HG02798 (cell line): ENCODE measurements around the gene HPGD.
"Not testable (repeated sequence)": the region's sequence is repeated elsewhere in the genome, so short reads cannot be mapped to it uniquely, and the experiment has no call there.

ENCODE experiments used
- ATAC-seq: cut with Tn5 transposase; IDR thresholded peaks from one replicate; pipeline ENCODE4 v1.9.1; 2021; ENCODE audit warnings: mild to moderate bottlenecking; ENCODE audit not compliant: unreplicated experiment, poor library complexity

The HPGD gene

GRCh38 chr4:174531486-174531885 lies 9.2 kb upstream of the HPGD start:
- ATAC-seq: no peak

GRCh38 chr4:174528226-174528625 lies 5.9 kb upstream of the HPGD start:
- ATAC-seq: no peak

- ATAC-seq: no peak
Measured at GRCh38 chr4:174526731-174527130, 4.4 kb upstream of the HPGD start.

GRCh38 chr4:174524242-174524641 lies 2.0 kb upstream of the HPGD start:
- ATAC-seq: no peak

GRCh38 chr4:174523025-174523693 lies 871 bp upstream of the HPGD start:
- no peak for ATAC-seq

- peak; percentile 36 for ATAC-seq
Measured at GRCh38 chr4:174521800-174522182, 497 bp downstream of the HPGD start.

- no peak for ATAC-seq
Measured at GRCh38 chr4:174520660-174521059, 1.6 kb downstream of the HPGD start.

- no peak for ATAC-seq
Measured at GRCh38 chr4:174517502-174518445, 4.5 kb downstream of the HPGD start.

- no peak for ATAC-seq
Measured at GRCh38 chr4:174516794-174517193, 5.5 kb downstream of the HPGD start.

GRCh38 chr4:174516345-174516744 lies 5.9 kb downstream of the HPGD start:
- ATAC-seq: no peak

GRCh38 chr4:174512745-174513144 lies 9.5 kb downstream of the HPGD start:
- ATAC-seq: no peak

- ATAC-seq: no peak
Measured at GRCh38 chr4:174505892-174506291, 16.4 kb downstream of the HPGD start.

- no peak for ATAC-seq
Measured at GRCh38 chr4:174505007-174505406, 17.3 kb downstream of the HPGD start.

- no peak for ATAC-seq
Measured at GRCh38 chr4:174503079-174503715, 19.1 kb downstream of the HPGD start.

GRCh38 chr4:174496631-174497432 lies 25.5 kb downstream of the HPGD start:
- ATAC-seq: no peak

- no peak for ATAC-seq
Measured at GRCh38 chr4:174495626-174496025, 26.7 kb downstream of the HPGD start.

GRCh38 chr4:174494726-174495125 lies 27.6 kb downstream of the HPGD start:
- ATAC-seq: no peak

- ATAC-seq: no peak
Measured at GRCh38 chr4:174494146-174494545, 28.1 kb downstream of the HPGD start.

- no peak for ATAC-seq
Measured at GRCh38 chr4:174490451-174490961, 31.8 kb downstream of the HPGD start.

GRCh38 chr4:174488368-174488767 lies 33.9 kb downstream of the HPGD start:
- ATAC-seq: not testable (repeated sequence)
